Endothelial cell of umbilical vein (primary cell): Measurements from ENCODE around the gene RHOXF2. TPM values are rescaled to one million over a fixed set of nuclear protein-coding genes. Genes with fewer than 3 reads are reported as not detected.

Experiments used
- BruUV-seq: library from RNA; stranded (reverse); fragments of 400-500 nt; replicated peaks from 2 replicates; lab custom pipeline; 2021; lab: Mats Ljungman, UMichigan
- CTCF ChIA-PET: fragments of 300-600, 350-600 bp; sonication (Branson Sonifier 250); formaldehyde crosslinking; loops from one replicate; lab custom pipeline; 2021; ENCODE audit warnings: antibody characterized with exemption, inconsistent platforms; lab: Charles Lee
- POLR2A ChIA-PET: fragments of 300-600, 350-600 bp; sonication (Branson Sonifier 250); formaldehyde crosslinking; loops from one replicate; lab custom pipeline; 2021; ENCODE audit warnings: antibody characterized with exemption, inconsistent platforms; lab: Charles Lee
- DNase-seq: peaks from one replicate; pipeline ENCODE4 v3.0.0-alpha.2; 2011; ENCODE audit warnings: low read depth, low spot score
- FAIRE-seq: peaks from 2 replicates; lab custom pipeline; 2011; peaks lifted over from hg19 to GRCh38; lab: Jason Lieb, UNC
- H2AFZ ChIP-seq: 2 replicates; pipeline ENCODE4 v1.6.0; 2012; ENCODE audit warnings: low read depth, low read length, control low read depth, inconsistent platforms
- H3K27ac ChIP-seq: 2 replicates; pipeline ENCODE4 v1.5.1; 2011; ENCODE audit warnings: low read depth, mild to moderate bottlenecking, control low read depth, low read length, moderate library complexity; ENCODE audit not compliant: insufficient read depth
- H3K27me3 ChIP-seq, 2 experiments: 2 replicates each; pipeline versions ENCODE4 v1.6.0 to v1.6.1; 2011; ENCODE audit warnings: low read length in 2 of 2, mixed read lengths in 1 of 2; ENCODE audit not compliant: control insufficient read depth in 2 of 2, insufficient read depth in 2 of 2
- H3K36me3 ChIP-seq, 2 experiments: 2 replicates in 1 of 2; 3 replicates in 1 of 2; pipeline ENCODE4 v1.5.1; 2011; ENCODE audit warnings: low read length in 2 of 2, mild to moderate bottlenecking in 1 of 2, moderate library complexity in 1 of 2; ENCODE audit not compliant: control insufficient read depth in 2 of 2, insufficient read depth in 2 of 2; ENCODE audit errors: extremely low read depth in 1 of 2
- H3K4me1 ChIP-seq: 3 replicates; pipeline ENCODE4 v1.5.1; 2011; ENCODE audit warnings: mild to moderate bottlenecking, low read length; ENCODE audit not compliant: control insufficient read depth, insufficient read depth; ENCODE audit errors: extremely low read depth
- H3K4me2 ChIP-seq: 2 replicates; pipeline ENCODE4 v1.6.1; 2011; ENCODE audit warnings: low read length, control low read depth, mixed read lengths; ENCODE audit not compliant: insufficient read depth
- H3K4me3 ChIP-seq, 3 experiments: fragments of 200-600 bp in 1 of 3; sonication (generic), shearing (Covaris generic) in 1 of 3; replicated peaks in 1 of 3; 2 replicates each; pipeline ENCODE4 v1.5.1; 2011 to 2016; ENCODE audit warnings: control low read depth in 3 of 3, low read length in 3 of 3, mild to moderate bottlenecking in 2 of 3, inconsistent platforms in 1 of 3, low read depth in 1 of 3, moderate library complexity in 1 of 3; ENCODE audit not compliant: insufficient read depth in 1 of 3
- H3K79me2 ChIP-seq: 2 replicates; pipeline ENCODE4 v1.6.0; 2012; ENCODE audit warnings: low read length, inconsistent platforms; ENCODE audit not compliant: control insufficient read depth, insufficient read depth
- H3K9ac ChIP-seq: replicated peaks from 2 replicates; pipeline ENCODE3; 2011; ENCODE audit warnings: low read length, control low read depth; ENCODE audit not compliant: insufficient read depth; ENCODE audit errors: extremely low read depth
- H3K9me1 ChIP-seq: replicated peaks from 3 replicates; pipeline ENCODE4 v1.6.0; 2011; ENCODE audit warnings: mild to moderate bottlenecking, low read length; ENCODE audit not compliant: control insufficient read depth, insufficient read depth; ENCODE audit errors: extremely low read depth
- H3K9me3 ChIP-seq: replicated peaks from 2 replicates; pipeline ENCODE4 v1.5.1; 2012; ENCODE audit warnings: low read length, inconsistent platforms; ENCODE audit not compliant: control insufficient read depth, insufficient read depth
- H4K20me1 ChIP-seq: replicated peaks from 2 replicates; pipeline ENCODE3; 2011; ENCODE audit warnings: mild to moderate bottlenecking, low read length; ENCODE audit not compliant: control insufficient read depth, insufficient read depth; ENCODE audit errors: extremely low read depth
- CTCF ChIP-seq, 2 donors: IDR thresholded peaks; 1 replicate in 1 of 2; 2 replicates in 1 of 2; pipeline ENCODE4 v1.5.1; 2011; ENCODE audit warnings: low read length in 2 of 2, mild to moderate bottlenecking in 2 of 2, moderate library complexity in 2 of 2, control low read depth in 1 of 2, inconsistent platforms in 1 of 2, low read depth in 1 of 2; ENCODE audit not compliant: insufficient read depth in 1 of 2; ENCODE audit errors: extremely low read depth in 1 of 2
- EZH2 ChIP-seq: IDR thresholded peaks from 2 replicates; pipeline ENCODE4 v1.6.1; 2012; ENCODE audit warnings: borderline replicate concordance, low read depth, mild to moderate bottlenecking, moderate library complexity, low read length, inconsistent platforms; ENCODE audit not compliant: severe bottlenecking
- FOS ChIP-seq: IDR thresholded peaks from 2 replicates; pipeline ENCODE4 v1.6.1; 2011; ENCODE audit warnings: mild to moderate bottlenecking, low read length, moderate library complexity, borderline replicate concordance; ENCODE audit not compliant: insufficient read depth
- GATA2 ChIP-seq: IDR thresholded peaks from 2 replicates; pipeline ENCODE4 v1.7.0; 2011; ENCODE audit warnings: low read depth, mild to moderate bottlenecking, moderate library complexity, mixed read lengths, low read length; ENCODE audit not compliant: insufficient read length, insufficient read depth
- JUN ChIP-seq: IDR thresholded peaks from 2 replicates; pipeline ENCODE4 v1.6.1; 2011; ENCODE audit warnings: borderline replicate concordance, low read depth; ENCODE audit not compliant: insufficient read length, insufficient read depth
- MAX ChIP-seq: IDR thresholded peaks from 2 replicates; pipeline ENCODE4 v1.6.1; 2011; ENCODE audit not compliant: insufficient read depth, insufficient read length
- MYC ChIP-seq: IDR thresholded peaks from one replicate; pipeline ENCODE4 v1.6.1; 2011; ENCODE audit warnings: mild to moderate bottlenecking, low read depth, low read length
- POLR2A ChIP-seq: IDR thresholded peaks from 2 replicates; pipeline ENCODE4 v1.6.1; 2012; ENCODE audit warnings: low read depth, mild to moderate bottlenecking, control low read depth, low read length
- POLR2AphosphoS5 ChIP-seq: IDR thresholded peaks from 2 replicates; pipeline ENCODE4 v1.6.1; 2012; ENCODE audit warnings: low read depth, mild to moderate bottlenecking, control low read depth, low read length, moderate library complexity; ENCODE audit not compliant: insufficient read depth
- dilution Hi-C: fragments of 300-500 bp; cut with MboI; formaldehyde crosslinking; loops from one replicate; pipeline ENCODE4 v1.15.0; 2019; ENCODE audit warnings: low sequenced_read_pairs; ENCODE audit not compliant: extremely low pct_ligation_motif_present
- intact Hi-C: fragments of 100-400 bp; cut with micrococcal nuclease; formaldehyde crosslinking; loops from one replicate; pipeline ENCODE4 v1.10.0; 2022
- polyA plus RNA-seq, 4 experiments: library from polyadenylated mRNA; depleted of rRNA in 3 of 4; stranded (reverse) in 3 of 4; unstranded in 1 of 4; fragments of >200 nt; gene quantifications; 2 replicates each; pipeline versions ENCODE4 v1.2.1 to v1.2.3, GENCODE V29; 2011 to 2012; ENCODE audit warnings: missing spikeins in 1 of 4
- total RNA-seq: library from RNA; stranded (reverse); gene quantifications from 2 replicates; pipeline ENCODE4 v1.2.3, GENCODE V29; 2021

RHOXF2 gene
- total and polyA plus RNA-seq, 2 donors (not counting 3 experiments of a cell fraction or from before 2014, with no cell fraction given) = not detected

DNA sequence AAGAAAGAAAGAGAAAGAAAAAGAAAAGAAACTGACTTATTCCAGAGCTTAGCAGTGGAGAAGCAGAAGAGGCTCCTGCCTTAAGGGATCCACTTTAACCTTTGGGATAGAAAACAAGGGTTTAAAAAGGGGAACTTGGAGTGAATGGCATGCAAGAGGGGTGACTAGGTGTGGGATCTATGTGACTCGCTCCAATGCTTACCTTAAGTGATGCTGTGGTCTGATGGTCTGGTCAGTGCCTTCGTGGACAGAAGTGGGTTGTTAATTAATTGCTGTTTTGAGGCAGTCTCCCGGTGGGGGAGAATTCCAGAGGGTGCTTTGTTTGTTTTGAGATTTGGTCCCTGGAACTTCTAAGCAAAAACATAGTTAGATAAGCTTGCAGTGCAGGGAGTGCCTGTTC, 21.6 kb upstream of the RHOXF2 start:
- Histone ChIP-seq H3K27me3 (no peaks in the 10 kb centered on the region), H3K79me2 (no peaks in the 10 kb centered on the region), H2AFZ (no peak overlapping the region), H3K36me3 (no peaks in the 10 kb centered on the region), H3K4me1 (no peaks in the 10 kb centered on the region), H3K27ac (no peak overlapping the region), H3K9me3 (no peaks in the 10 kb centered on the region), H4K20me1 (no peaks in the 10 kb centered on the region), H3K9ac (no peak overlapping the region), H3K4me2 (no peak overlapping the region), H3K4me3 (no peak overlapping the region), H3K9me1 (no peaks in the 10 kb centered on the region)
- CTCF ChIA-PET = interaction anchor here (1.7 kb wide), 1 partner anchor 77 kb away, joined by 5 read pairs; no protein-coding TSS in a partner anchor
- POLR2A ChIA-PET = no interaction called here
- intact Hi-C loops = no loop called here
- DNase-seq (no peak), FAIRE-seq (no peak)
- TF ChIP-seq JUN = no peak
- TF ChIP-seq MAX = no peak
- TF ChIP-seq MYC = no peak
- TF ChIP-seq EZH2 = no peak
- no peak for TF ChIP-seq GATA2
- no peak for TF ChIP-seq CTCF (IDR thresholded peaks at IDR 0.05; ENCODE audit: extremely low read depth in 1 of 2, insufficient read depth in 1 of 2, low read depth in 1 of 2, low read length in 2 of 2)
- no peak for TF ChIP-seq POLR2A
- no peak for TF ChIP-seq FOS
- no peak for TF ChIP-seq POLR2AphosphoS5
- no TSS peak for BruUV-seq
- dilution Hi-C loops = no loop called here
